Uterus (tissue), 2 donors: ENCODE results near the gene OIP5.

ENCODE experiments used
- CTCF ChIP-seq, 4 experiments: fragments of 200-600 bp in 2 of 4; fragments of 450-650 bp in 2 of 4; sonication (generic) in 2 of 4; IDR thresholded peaks; one replicate each; pipeline ENCODE4 v1.5.1; 2016 to 2019; ENCODE audit warnings: antibody characterized with exemption in 4 of 4, mild to moderate bottlenecking in 2 of 4, moderate library complexity in 1 of 4
- POLR2A ChIP-seq, 2 donors: fragments of 450-650 bp; IDR thresholded peaks; one replicate each; pipeline ENCODE4 v1.6.1; 2016; ENCODE audit warnings: antibody characterized with exemption in 2 of 2, mild to moderate bottlenecking in 1 of 2, moderate library complexity in 1 of 2

GRCh38 chr15:41259546-41260189 is 72.7 kb downstream of the OIP5 start:
- no peak for TF ChIP-seq POLR2A (IDR thresholded peaks at IDR 0.05)
- TF ChIP-seq CTCF (IDR thresholded peaks at IDR 0.05) = no peak
